ENCODE measurements around the gene PLAAT4. TPM values are rescaled to one million over a fixed set of nuclear protein-coding genes. Genes with fewer than 3 reads are reported as not detected.
"Not testable (repeated sequence)": the region's sequence is repeated elsewhere in the genome, so short reads cannot be mapped to it uniquely, and the experiment has no call there.

The PLAAT4 gene
- total RNA-seq, 1 donor from 2014 or later = 6.9 TPM

DNA sequence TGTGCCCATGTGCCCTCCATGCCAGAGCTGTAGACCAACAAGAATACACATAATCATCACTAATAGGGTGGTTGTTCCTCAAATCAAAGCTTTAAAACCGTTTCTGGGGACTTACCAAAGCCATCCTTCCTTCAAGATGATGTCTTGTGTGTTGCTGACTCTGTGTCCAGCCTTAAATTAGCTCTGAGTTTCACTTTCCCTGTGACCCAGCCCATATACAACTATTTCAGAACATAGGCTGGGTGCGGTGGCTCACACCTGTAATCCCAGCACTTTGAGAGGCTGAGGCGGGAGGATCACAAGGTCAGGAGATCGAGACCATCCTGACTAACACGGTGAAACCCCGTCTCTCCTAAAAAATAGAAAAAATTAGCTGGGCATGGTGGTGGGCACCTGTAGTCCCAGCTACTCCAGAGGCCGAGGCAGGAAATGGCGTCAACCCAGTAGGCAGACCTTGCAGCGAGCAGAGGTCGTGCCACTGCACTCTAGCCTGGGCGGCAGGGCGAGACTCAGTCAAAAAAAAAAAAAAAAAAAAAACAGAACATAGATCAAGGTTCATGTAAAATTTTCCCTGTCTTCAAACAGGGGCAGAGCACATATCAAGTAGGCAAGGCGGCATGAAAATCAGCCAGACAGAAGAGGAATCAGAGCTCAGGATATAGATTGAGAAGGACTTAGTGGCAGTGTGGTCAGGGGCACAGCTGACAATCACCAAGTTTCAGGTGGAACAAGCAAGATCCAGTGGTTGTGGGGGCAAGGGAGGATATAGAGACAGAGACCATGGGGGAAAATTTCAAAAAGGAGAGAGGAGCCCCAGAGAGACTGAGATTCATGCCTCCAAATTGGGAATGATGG lies 26.8 kb downstream of the PLAAT4 start, which contains the start of gene PLAAT2:
Gene PLAAT2 (minus strand): TSS at position 179 of the 855 bp plus-strand sequence. CDS start 55 bp downstream, at position 124.
- intact Hi-C loops (cut with DNase I) = no loop called here

GRCh38 chr11:63564056-63564774 lies 27.6 kb downstream of the PLAAT4 start:
- DNase-seq (ENCODE audit: low spot score) = no peak
- intact Hi-C loops (cut with DNase I) = no loop called here

More for the DNA sequence above, 26.8 kb downstream of the PLAAT4 start, which contains the start of gene PLAAT2:
- DNase-seq (ENCODE audit: low spot score) = no peak

GRCh38 chr11:63564784-63565350 lies 28.3 kb downstream of the PLAAT4 start:
- DNase-seq (ENCODE audit: low spot score) = no peak
- intact Hi-C loops (cut with DNase I) = loop anchor here (5.0 kb wide), 1 partner anchor 47 kb away; the partner anchor contains the start of gene PLAAT3

DNA sequence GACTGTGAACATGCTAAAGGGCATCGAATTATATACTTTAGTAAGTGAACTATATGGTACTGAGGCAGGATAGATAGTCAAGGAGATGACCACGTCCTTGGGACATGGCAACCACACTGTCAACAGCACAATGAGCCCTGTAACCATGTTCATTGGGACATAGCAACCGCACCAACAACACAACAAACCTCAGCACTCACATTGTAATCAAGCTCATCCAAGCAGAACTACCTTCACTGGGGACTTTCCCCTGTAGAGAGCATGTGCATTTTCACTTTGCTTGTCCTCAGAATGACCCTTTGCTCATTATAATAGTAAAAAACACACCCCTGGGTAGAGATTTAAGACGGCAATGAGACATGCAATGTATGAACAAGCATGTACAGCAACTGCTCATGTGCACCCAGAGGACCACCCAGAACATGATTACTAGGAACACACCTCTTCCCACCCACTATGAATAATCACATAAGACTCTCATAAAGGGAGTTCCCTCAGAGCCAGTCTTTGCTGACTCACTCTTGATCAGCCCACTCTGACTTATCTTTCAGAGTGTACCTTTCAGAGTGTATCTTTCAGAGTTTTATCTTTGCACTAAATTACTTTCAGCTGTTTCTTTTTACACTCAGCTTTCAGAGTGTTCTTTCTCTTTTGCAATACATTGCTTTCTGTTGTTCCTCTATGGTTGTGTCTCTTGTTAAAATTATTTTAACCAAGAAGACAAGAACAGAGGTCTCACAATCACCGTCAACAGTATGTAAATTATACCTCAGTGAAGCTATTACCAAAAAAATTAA lies 30.6 kb downstream of the PLAAT4 start:
- DNase-seq (ENCODE audit: low spot score) = no peak
- intact Hi-C loops (cut with DNase I) = loop anchor here (5.0 kb wide), 1 partner anchor 45 kb away; the partner anchor contains the start of gene PLAAT3

GRCh38 chr11:63569570-63569969 lies 33.0 kb downstream of the PLAAT4 start:
- no peak for DNase-seq (ENCODE audit: low spot score)
- intact Hi-C loops (cut with DNase I) = loop anchor here (5.0 kb wide), 1 partner anchor 43 kb away; the partner anchor contains the start of gene PLAAT3

DNA sequence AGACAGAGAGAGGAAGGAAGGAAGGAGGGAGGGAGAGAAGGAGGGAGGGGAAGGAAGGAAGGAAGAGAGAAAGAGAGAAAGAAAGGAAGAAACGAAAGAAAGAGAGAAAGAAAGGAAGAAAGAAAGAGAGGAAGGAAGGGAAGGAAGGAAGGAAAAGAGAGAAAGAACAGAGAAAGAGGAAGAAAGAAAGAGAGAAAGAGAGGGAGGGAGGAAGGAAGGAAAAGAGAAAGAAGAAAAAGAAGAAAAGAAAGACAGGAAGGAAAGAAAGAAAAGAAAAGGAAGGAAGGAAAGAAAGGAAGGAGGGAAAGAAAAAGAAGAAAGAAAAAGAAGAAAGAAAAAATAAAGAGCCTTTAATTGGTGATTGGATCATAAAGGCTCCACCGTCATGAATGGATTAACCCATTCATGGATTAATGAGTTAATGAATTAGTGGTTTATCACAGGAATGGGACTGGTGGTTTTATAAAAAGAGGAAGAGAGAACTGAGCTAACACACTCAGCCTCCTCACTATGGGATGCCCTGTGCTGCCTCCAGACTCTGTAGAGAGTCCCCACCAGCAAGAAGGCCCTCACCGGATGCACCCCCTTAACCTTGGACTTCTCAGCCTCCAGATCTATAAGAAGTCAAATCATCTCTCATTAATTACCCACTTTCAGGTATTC lies 35.5 kb downstream of the PLAAT4 start:
- no peak for DNase-seq (ENCODE audit: low spot score)
- intact Hi-C loops (cut with DNase I) = no loop called here

GRCh38 chr11:63573881-63574855 lies 37.6 kb downstream of the PLAAT4 start:
- intact Hi-C loops (cut with DNase I) = no loop called here
- DNase-seq (ENCODE audit: low spot score) = no peak

DNA sequence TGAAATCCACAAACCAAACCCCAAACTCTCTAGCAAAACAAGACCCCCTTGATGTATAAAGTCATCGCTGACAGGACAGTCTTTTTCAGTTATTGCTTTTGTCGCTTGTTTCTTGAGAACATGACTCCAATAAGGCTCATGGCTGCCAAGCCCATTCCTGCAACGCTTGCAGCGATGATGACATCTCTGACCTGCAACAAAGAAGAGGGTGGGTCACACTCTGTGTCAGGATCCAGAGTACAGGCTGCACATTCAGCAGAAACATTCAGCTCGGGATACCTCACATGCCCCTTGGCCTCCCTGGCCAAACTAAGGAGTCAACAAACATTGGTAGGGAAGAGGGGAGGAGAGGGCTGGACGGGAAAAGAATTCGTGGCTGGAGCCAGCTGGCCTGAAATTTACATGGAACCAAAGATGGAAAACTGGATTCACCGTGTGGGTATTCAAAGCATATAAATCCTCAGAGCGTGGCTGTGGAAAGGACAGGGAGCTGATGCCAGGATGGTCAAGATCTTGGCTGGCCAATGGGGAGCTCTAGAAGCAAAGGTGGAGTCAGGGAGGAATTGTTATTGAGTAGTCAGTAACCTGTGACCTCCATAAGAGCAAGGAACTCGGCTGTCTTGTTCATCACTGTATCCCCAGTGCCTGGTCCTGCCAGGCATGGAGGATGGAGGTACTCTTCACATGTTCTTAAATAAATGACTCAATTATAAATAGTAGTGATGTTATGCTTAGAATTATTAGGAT lies 38.4 kb downstream of the PLAAT4 start:
- intact Hi-C loops (cut with DNase I) = no loop called here
- no peak for DNase-seq (ENCODE audit: low spot score)

DNA sequence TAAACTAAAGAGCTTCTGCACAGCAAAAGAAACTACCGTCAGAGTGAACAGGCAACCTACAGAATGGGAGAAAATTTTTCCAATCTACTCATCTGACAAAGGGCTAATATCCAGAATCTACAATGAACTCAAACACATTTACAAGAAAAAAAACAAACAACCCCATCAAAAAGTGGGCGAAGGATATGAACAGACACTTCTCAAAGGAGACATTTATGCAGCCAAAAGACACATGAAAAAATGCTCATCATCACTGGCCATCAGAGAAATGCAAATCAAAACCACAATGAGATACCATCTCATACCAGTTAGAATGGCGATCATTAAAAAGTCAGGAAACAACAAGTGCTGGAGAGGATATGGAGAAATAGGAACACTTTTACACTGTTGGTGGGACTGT lies 42.3 kb downstream of the PLAAT4 start:
- intact Hi-C loops (cut with DNase I); DNase-seq (ENCODE audit: low spot score): not testable (repeated sequence)

DNA sequence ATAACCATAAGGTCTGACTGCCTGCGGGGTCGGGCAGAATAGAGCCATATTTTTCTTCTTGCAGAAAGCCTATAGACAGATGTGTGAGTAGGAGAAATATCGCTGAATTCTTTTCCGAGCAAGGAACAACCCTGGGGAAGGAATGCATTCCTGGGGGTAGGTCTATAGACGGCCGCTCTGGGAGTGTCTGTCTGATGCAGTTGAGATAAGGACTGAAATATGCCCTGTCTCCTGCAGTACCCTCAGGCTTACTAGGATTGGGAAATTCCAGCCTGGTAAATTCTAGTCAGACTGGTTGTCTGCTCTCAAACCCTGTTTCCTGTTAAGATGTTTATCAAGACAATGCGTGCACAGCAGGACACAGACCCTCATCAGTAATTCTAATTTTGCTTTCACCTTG lies 44.6 kb downstream of the PLAAT4 start:
- DNase-seq (ENCODE audit: low spot score); intact Hi-C loops (cut with DNase I): not testable (repeated sequence)

DNA sequence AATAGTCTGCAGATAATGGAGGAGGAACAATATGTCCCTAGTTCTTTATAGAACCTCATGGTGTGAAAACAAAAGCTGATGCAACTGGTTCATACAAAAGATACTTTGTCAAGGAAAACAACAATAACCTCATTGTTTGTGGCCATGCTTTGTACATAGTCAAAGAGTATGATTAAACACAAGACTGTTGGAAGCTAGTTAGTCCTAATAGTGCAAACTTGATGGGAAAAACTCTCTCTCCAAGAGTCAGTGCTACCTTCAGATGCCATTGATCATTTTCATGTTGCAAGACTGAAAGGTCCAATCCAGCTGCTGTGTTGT lies 46.7 kb downstream of the PLAAT4 start:
- intact Hi-C loops (cut with DNase I) = no loop called here
- DNase-seq (ENCODE audit: low spot score) = no peak

GRCh38 chr11:63586451-63587166 lies 50.0 kb downstream of the PLAAT4 start:
- intact Hi-C loops (cut with DNase I) = no loop called here
- DNase-seq (ENCODE audit: low spot score) = no peak

DNA sequence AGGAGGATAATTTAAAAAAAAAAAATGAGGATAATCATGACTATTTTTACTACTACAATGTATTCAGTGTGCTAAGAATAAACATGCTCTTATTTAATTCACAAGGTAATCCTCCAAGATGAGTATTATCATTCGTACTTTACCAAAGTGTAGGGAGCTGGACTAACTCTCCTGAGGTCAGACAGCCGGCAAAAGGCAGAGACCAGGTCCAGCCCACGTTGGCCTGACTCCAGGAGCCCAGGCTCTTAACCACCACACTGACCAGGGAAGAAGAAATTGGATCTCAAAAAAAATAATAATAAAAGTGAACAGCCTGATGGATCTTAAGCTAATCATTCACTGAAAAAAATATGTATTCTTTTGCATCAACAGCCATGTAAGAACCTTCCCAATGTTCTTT lies 52.4 kb downstream of the PLAAT4 start:
- intact Hi-C loops (cut with DNase I) = no loop called here
- DNase-seq (ENCODE audit: low spot score) = no peak

- intact Hi-C loops (cut with DNase I) = no loop called here
These were observed 53.6 kb downstream of the PLAAT4 start for GRCh38 chr11:63590024-63590788.

DNA sequence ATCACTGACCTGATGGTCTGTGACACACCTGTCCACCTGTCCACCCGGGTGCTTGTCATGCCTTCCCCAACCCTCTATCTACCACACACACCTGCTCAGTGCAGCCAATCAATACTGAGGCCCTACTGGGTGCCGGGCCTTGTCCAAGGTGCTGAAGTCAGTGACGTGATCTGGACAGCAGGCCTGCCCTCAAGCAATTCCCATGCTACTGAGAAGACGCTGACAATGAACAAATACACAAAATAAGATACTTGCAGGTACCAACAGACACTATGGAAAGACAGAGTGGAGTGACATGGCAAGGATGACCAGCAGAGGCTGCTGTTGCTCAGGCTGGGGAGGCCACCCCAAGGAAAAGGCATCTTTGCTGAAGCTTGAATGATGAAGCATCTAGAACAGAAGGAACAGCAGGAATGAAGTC lies 56.4 kb downstream of the PLAAT4 start:
- intact Hi-C loops (cut with DNase I) = no loop called here
- DNase-seq (ENCODE audit: low spot score) = no peak

More at GRCh38 chr11:63590024-63590788, 53.6 kb downstream of the PLAAT4 start:
- DNase-seq (ENCODE audit: low spot score) = no peak

DNA sequence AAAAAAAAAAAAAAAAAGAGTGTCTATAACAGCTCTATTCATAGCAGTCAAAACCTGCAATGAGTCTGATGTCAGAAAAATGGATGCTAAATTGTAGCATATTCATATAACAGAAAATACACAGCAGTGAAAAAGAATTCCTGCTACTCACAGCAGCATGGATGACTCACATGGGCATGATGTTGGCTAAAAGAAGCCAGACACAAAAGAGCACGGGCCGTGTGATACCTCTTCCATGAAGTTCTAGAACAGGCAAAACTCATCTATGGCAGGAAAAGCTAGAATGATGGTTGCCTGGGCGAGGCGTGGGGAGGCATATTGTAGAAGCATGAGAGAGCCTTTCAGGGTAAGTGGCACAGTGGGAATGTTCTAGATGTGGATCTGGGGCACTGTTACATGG lies 58.7 kb downstream of the PLAAT4 start:
- DNase-seq (ENCODE audit: low spot score) = no peak
- intact Hi-C loops (cut with DNase I) = no loop called here

Measured in cardiac septum (tissue), 1 donor.